ENCODE results near the gene ANKFY1. TPM values are rescaled to one million over a fixed set of nuclear protein-coding genes. Genes with fewer than 3 reads are reported as not detected.

Gene ANKFY1
- total RNA-seq, 1 donor from 2014 or later: 26.6 TPM

DNA sequence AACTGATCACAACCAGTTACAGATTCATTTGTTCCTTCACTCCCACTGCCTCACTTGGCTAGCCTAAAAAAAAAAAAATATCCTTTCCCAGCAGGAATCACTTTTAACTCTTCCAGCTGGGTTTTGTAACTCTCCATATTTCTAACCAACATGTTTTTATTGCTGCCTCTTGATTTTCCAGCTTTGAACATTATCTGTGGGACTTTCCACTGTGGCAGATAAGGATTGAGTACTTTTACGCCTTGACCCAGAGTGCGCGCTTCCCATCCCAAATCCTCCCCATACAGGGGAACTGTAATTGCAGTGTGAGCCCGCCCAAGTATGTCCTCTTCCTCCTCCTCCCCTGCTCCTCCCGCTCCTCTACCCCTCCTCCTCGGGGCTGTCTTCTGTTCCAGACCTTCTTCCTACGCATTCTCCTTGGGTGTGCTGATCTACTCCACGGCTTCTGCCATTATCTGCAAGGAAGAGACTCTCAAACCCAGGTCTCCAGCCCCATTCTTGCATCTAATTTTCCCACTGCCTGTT is 77.4 kb downstream of the ANKFY1 start:
- Histone ChIP-seq H3K9me3 (ENCODE audit: control insufficient read depth in 3 of 3, low read length in 3 of 3) (no peaks in the 10 kb centered on the region), H3K36me3 (ENCODE audit: control insufficient read depth in 3 of 3, insufficient read depth in 3 of 3, low read length in 3 of 3) (peaks cover 52 to 72% (median 60%) of the 10 kb centered on the region in 3 donors), H3K4me3 (ENCODE audit: low read length in 3 of 3) (no peak overlapping the region), H3K4me1 (ENCODE audit: control insufficient read depth in 3 of 3, insufficient read depth in 3 of 3, low read length in 3 of 3) (peaks cover 0 to 4% (median 0%) of the 10 kb centered on the region in 3 donors), H3K27me3 (ENCODE audit: control insufficient read depth in 3 of 3, insufficient read depth in 3 of 3, low read length in 3 of 3) (no peaks in the 10 kb centered on the region), H3K9ac (ENCODE audit: low read depth in 1 of 3, low read length in 3 of 3) (no peak overlapping the region), H3K27ac (ENCODE audit: low read depth, low read length) (no peak overlapping the region)

DNA sequence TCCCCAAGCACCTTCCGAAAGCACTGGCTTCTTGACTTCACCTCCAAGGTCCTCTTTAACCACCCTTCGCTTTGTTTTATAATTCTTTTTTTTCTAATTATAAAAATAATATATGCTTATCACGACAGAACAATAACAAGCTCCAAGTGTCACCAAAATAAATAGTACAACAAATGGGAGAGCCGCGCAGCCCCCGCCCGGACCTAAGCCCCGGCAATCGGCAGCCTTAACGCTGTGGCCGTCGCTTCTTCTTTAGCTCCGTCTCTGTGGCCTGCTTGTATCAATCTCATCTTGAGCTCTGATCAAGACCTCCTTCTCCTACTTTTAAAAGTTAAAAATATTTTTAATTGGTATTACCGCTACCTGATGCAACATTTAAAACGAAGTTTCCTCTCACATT is 78.1 kb downstream of the ANKFY1 start:
- H3K9ac ChIP-seq (ENCODE audit: low read depth in 1 of 3, low read length in 3 of 3): no peak overlapping the region
- H3K27ac ChIP-seq (ENCODE audit: low read depth, low read length): no peak overlapping the region
- no peak overlapping the region for H3K4me3 ChIP-seq (ENCODE audit: low read length in 3 of 3)
- peaks cover 0 to 4% (median 0%) of the 10 kb centered on the region in 3 donors for H3K4me1 ChIP-seq (ENCODE audit: control insufficient read depth in 3 of 3, insufficient read depth in 3 of 3, low read length in 3 of 3)
- H3K27me3 ChIP-seq (ENCODE audit: control insufficient read depth in 3 of 3, insufficient read depth in 3 of 3, low read length in 3 of 3): no peaks in the 10 kb centered on the region
- peaks cover 58 to 79% (median 67%) of the 10 kb centered on the region in 3 donors for H3K36me3 ChIP-seq (ENCODE audit: control insufficient read depth in 3 of 3, insufficient read depth in 3 of 3, low read length in 3 of 3)
- H3K9me3 ChIP-seq (ENCODE audit: control insufficient read depth in 3 of 3, low read length in 3 of 3): no peaks in the 10 kb centered on the region

DNA sequence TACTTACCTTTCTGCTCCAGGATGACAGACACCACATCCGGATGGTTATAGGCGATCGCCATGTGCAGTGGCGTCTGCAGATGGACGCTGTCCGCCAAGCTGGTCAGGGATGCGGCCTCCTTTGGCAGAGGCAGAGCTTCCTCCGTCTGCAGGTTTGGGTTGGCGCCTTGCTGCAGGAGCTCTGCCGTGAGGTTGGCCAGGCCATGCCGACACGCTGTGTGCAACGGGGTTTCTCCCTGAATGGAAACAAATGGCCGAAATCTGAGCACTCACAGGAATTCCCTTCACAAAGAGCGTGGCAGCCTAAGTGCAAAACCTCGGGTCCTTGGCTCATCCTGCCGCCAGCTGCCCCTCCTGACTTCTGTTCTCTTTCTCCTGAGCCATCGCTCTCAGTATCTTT is 79.0 kb downstream of the ANKFY1 start:
- no peak overlapping the region for H3K9ac ChIP-seq (ENCODE audit: low read depth in 1 of 3, low read length in 3 of 3)
- no peaks in the 10 kb centered on the region for H3K27me3 ChIP-seq (ENCODE audit: control insufficient read depth in 3 of 3, insufficient read depth in 3 of 3, low read length in 3 of 3)
- H3K27ac ChIP-seq (ENCODE audit: low read depth, low read length): no peak overlapping the region
- H3K9me3 ChIP-seq (ENCODE audit: control insufficient read depth in 3 of 3, low read length in 3 of 3): no peaks in the 10 kb centered on the region
- H3K4me1 ChIP-seq (ENCODE audit: control insufficient read depth in 3 of 3, insufficient read depth in 3 of 3, low read length in 3 of 3): peaks cover 0 to 4% (median 0%) of the 10 kb centered on the region in 3 donors
- H3K4me3 ChIP-seq (ENCODE audit: low read length in 3 of 3): no peak overlapping the region
- H3K36me3 ChIP-seq (ENCODE audit: control insufficient read depth in 3 of 3, insufficient read depth in 3 of 3, low read length in 3 of 3): peaks cover 62 to 82% (median 69%) of the 10 kb centered on the region in 3 donors

DNA sequence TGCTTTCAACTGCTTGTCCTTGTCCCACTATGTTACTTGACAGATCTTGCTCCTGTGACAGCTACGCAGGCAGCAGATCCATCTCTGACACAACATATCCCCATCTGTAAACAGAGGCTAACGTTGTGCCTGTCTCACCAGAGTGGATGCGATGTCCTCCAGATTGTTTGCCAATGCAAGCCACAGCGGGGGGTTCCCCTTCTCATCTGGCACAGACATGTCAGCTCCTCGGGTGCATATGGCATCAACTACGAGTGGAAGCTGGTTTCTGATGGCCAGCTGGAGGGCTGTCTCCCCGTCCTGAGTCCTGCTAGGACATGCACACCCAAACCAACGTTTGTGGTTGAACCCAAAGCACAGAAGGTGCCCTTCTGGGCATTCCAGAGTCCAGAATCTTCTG is 81.7 kb downstream of the ANKFY1 start:
- no peaks in the 10 kb centered on the region for H3K4me1 ChIP-seq (ENCODE audit: control insufficient read depth in 3 of 3, insufficient read depth in 3 of 3, low read length in 3 of 3)
- H3K4me3 ChIP-seq (ENCODE audit: low read length in 3 of 3): no peak overlapping the region
- peaks cover 73 to 87% (median 82%) of the 10 kb centered on the region in 3 donors for H3K36me3 ChIP-seq (ENCODE audit: control insufficient read depth in 3 of 3, insufficient read depth in 3 of 3, low read length in 3 of 3)
- H3K9ac ChIP-seq (ENCODE audit: low read depth in 1 of 3, low read length in 3 of 3): no peak overlapping the region
- no peak overlapping the region for H3K27ac ChIP-seq (ENCODE audit: low read depth, low read length)
- H3K9me3 ChIP-seq (ENCODE audit: control insufficient read depth in 3 of 3, low read length in 3 of 3): no peaks in the 10 kb centered on the region
- H3K27me3 ChIP-seq (ENCODE audit: control insufficient read depth in 3 of 3, insufficient read depth in 3 of 3, low read length in 3 of 3): no peaks in the 10 kb centered on the region

DNA sequence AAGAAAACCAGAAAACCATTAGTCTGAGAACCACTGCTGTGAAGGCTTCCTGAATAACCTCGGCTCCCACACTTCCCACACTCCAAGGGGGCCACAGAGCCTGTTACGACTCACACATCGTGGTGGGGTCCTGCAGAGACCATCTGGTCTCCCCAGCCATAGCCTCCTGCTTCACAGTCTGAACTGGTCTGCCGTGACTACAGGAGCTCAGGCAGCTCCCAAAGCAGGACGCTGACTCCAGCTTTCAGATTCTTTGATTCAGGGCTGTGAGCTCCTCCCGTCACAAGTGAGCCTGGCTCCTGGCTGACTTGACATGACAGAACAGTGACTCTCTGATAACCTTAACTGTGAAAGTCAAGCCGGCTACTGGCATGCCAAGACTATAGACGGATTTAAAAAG is 83.0 kb downstream of the ANKFY1 start:
- Histone ChIP-seq H3K4me1 (ENCODE audit: control insufficient read depth in 3 of 3, insufficient read depth in 3 of 3, low read length in 3 of 3) (no peaks in the 10 kb centered on the region), H3K9ac (ENCODE audit: low read depth in 1 of 3, low read length in 3 of 3) (no peak overlapping the region), H3K9me3 (ENCODE audit: control insufficient read depth in 3 of 3, low read length in 3 of 3) (no peaks in the 10 kb centered on the region), H3K27ac (ENCODE audit: low read depth, low read length) (no peak overlapping the region), H3K36me3 (ENCODE audit: control insufficient read depth in 3 of 3, insufficient read depth in 3 of 3, low read length in 3 of 3) (peaks cover 78 to 89% (median 83%) of the 10 kb centered on the region in 3 donors), H3K27me3 (ENCODE audit: control insufficient read depth in 3 of 3, insufficient read depth in 3 of 3, low read length in 3 of 3) (no peaks in the 10 kb centered on the region), H3K4me3 (ENCODE audit: low read length in 3 of 3) (no peak overlapping the region)

DNA sequence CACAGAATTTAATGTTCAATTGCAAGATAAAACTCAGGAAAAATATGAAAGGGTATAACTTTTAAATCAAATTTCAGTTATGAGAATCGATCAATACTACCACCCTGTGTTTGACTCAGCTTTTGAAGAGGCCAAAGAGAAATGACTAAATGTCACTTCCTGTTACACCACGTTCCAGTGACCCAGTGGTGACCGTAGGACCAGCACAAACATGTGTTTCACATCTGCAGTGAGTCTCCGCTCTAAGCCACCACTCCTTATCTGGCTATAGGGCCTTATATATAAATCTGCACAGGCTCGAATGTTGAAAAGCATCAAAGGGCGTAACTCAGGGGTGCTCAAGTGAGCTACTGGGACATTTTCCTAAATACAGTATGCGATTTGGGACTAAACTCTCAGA is 84.7 kb downstream of the ANKFY1 start:
- Histone ChIP-seq H3K27me3 (ENCODE audit: control insufficient read depth in 3 of 3, insufficient read depth in 3 of 3, low read length in 3 of 3) (no peaks in the 10 kb centered on the region), H3K9me3 (ENCODE audit: control insufficient read depth in 3 of 3, low read length in 3 of 3) (no peaks in the 10 kb centered on the region), H3K9ac (ENCODE audit: low read depth in 1 of 3, low read length in 3 of 3) (no peak overlapping the region), H3K36me3 (ENCODE audit: control insufficient read depth in 3 of 3, insufficient read depth in 3 of 3, low read length in 3 of 3) (peaks cover 78 to 89% (median 88%) of the 10 kb centered on the region in 3 donors), H3K4me1 (ENCODE audit: control insufficient read depth in 3 of 3, insufficient read depth in 3 of 3, low read length in 3 of 3) (no peaks in the 10 kb centered on the region), H3K27ac (ENCODE audit: low read depth, low read length) (no peak overlapping the region), H3K4me3 (ENCODE audit: low read length in 3 of 3) (no peak overlapping the region)

DNA sequence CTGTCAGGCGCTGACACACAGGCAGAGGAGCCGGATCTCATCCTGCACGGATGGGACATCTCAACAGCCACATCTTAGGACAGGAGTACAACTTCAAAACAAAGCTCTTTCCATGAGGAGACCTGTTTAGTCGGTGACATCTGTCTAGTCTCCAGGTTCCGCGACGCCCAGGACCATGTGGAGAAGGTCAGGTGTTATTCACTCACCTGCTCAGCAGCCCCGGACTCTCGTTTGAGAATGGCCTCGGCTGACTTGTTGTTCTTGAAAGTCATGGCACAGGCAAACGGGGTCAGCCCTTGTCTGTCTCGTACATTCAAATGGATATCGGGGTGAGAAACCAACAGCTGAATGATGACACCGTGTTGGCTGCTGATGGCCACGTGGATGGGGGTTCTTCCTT is 85.1 kb downstream of the ANKFY1 start:
- Histone ChIP-seq H3K4me3 (ENCODE audit: low read length in 3 of 3) (no peak overlapping the region), H3K27me3 (ENCODE audit: control insufficient read depth in 3 of 3, insufficient read depth in 3 of 3, low read length in 3 of 3) (no peaks in the 10 kb centered on the region), H3K9me3 (ENCODE audit: control insufficient read depth in 3 of 3, low read length in 3 of 3) (no peaks in the 10 kb centered on the region), H3K36me3 (ENCODE audit: control insufficient read depth in 3 of 3, insufficient read depth in 3 of 3, low read length in 3 of 3) (peaks cover 80 to 89% (median 88%) of the 10 kb centered on the region in 3 donors), H3K4me1 (ENCODE audit: control insufficient read depth in 3 of 3, insufficient read depth in 3 of 3, low read length in 3 of 3) (no peaks in the 10 kb centered on the region), H3K9ac (ENCODE audit: low read depth in 1 of 3, low read length in 3 of 3) (no peak overlapping the region), H3K27ac (ENCODE audit: low read depth, low read length) (no peak overlapping the region)

DNA sequence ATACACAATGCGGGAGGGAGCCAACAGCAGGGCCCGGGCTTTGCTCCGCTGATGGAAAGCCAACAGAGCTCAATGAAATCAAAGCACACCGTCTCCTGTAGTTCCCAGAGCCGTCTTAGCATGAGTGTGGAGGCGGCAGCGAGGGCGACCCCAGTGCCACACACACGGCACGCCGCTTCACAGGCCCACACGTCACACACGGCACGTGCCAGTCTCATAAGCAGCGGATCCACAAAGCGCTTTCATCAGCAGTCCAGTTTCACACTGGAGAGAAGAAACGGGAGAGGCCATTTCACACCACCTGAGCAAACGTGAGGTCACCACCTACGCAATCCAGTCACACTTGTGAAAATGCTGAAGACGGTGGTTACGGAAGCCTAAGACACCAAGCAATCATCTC is 86.0 kb downstream of the ANKFY1 start:
- Histone ChIP-seq H3K36me3 (ENCODE audit: control insufficient read depth in 3 of 3, insufficient read depth in 3 of 3, low read length in 3 of 3) (peaks cover 79 to 86% (median 85%) of the 10 kb centered on the region in 3 donors), H3K9ac (ENCODE audit: low read depth in 1 of 3, low read length in 3 of 3) (no peak overlapping the region), H3K9me3 (ENCODE audit: control insufficient read depth in 3 of 3, low read length in 3 of 3) (no peaks in the 10 kb centered on the region), H3K27me3 (ENCODE audit: control insufficient read depth in 3 of 3, insufficient read depth in 3 of 3, low read length in 3 of 3) (no peaks in the 10 kb centered on the region), H3K4me3 (ENCODE audit: low read length in 3 of 3) (no peak overlapping the region), H3K27ac (ENCODE audit: low read depth, low read length) (no peak overlapping the region), H3K4me1 (ENCODE audit: control insufficient read depth in 3 of 3, insufficient read depth in 3 of 3, low read length in 3 of 3) (no peaks in the 10 kb centered on the region)

DNA sequence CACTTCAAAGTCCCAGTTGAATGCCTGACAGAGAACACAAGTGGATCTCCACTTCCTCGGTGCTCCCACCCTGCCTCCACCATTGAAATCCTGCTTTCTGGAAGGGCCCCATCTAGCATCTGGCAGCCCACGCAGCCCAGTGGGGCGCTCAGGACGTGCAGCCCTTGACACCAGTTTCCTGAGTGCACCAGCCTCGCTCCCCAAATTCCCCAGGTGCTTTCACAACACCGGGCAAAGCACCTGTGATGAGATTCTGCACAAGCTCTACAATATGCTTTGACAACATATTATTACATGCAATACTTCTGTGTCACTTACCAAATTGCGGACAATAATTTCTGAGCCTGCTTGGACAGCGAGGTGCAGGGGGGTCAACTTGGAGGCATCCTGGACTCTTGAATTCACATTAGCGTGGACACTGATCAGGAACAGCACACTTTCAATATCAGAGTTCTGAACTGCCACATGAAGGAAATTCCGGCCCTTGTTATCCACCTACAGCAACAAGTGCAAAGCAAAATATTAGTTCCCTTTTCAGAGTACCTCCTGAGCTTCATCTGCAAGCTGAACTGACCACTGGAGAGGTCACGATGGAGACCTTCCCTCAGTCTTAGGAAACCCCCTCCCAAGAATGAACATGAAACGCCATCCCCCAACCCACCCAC is 86.8 kb downstream of the ANKFY1 start:
- no peak overlapping the region for H3K27ac ChIP-seq (ENCODE audit: low read depth, low read length)
- no peaks in the 10 kb centered on the region for H3K27me3 ChIP-seq (ENCODE audit: control insufficient read depth in 3 of 3, insufficient read depth in 3 of 3, low read length in 3 of 3)

DNA sequence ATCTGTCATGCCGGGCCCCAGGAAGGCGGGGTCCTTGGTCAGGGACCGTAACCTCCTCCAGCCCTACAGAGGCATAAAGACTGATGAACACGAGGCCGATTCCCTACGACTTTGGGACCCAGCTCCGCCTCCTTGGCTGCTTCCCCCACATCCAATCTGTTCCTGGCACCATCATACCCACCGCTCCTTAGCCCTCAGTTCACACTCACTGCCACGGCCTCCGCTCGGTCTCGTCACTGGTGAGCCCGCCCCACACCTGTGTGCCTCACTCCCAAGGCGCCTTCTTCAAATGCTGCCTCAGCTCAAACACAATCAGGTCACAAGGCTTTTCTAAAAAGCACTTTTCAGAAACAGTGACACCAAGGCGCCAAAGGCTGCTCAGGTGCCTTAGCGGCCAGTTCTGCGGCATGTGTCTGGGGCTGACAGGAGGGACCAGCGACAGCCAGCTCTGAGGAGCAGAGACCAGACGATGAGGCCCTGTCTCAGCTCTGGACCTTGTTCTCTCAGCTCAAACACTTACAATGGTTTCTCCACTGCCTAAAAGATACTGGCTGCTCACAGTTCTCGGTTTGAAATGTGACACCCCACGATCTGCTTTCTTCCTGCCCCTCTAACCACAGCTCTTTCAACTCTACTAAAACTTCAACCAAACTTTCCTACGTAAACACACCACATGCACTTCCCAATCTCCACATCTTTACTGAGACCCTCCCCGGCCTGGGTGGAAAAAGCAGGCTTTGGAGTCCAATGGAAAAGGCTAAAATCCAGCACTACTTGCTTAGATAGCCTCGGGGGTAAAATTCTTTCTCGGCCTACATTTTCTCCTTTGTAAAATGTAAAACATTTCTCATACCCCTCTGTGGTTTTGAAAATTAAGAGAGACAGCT is 87.6 kb downstream of the ANKFY1 start:
- H3K4me3 ChIP-seq (ENCODE audit: low read length in 3 of 3): no peak overlapping the region
- H3K36me3 ChIP-seq (ENCODE audit: control insufficient read depth in 3 of 3, insufficient read depth in 3 of 3, low read length in 3 of 3): peaks cover 84 to 86% (median 85%) of the 10 kb centered on the region in 3 donors
- no peaks in the 10 kb centered on the region for H3K9me3 ChIP-seq (ENCODE audit: control insufficient read depth in 3 of 3, low read length in 3 of 3)
- H3K27me3 ChIP-seq (ENCODE audit: control insufficient read depth in 3 of 3, insufficient read depth in 3 of 3, low read length in 3 of 3): no peaks in the 10 kb centered on the region
- H3K9ac ChIP-seq (ENCODE audit: low read depth in 1 of 3, low read length in 3 of 3): no peak overlapping the region
- no peak overlapping the region for H3K27ac ChIP-seq (ENCODE audit: low read depth, low read length)
- no peaks in the 10 kb centered on the region for H3K4me1 ChIP-seq (ENCODE audit: control insufficient read depth in 3 of 3, insufficient read depth in 3 of 3, low read length in 3 of 3)

More for the DNA sequence above, 86.8 kb downstream of the ANKFY1 start:
- H3K9ac ChIP-seq (ENCODE audit: low read depth in 1 of 3, low read length in 3 of 3): no peak overlapping the region
- no peak overlapping the region for H3K4me3 ChIP-seq (ENCODE audit: low read length in 3 of 3)
- H3K36me3 ChIP-seq (ENCODE audit: control insufficient read depth in 3 of 3, insufficient read depth in 3 of 3, low read length in 3 of 3): peaks cover 84 to 86% (median 85%) of the 10 kb centered on the region in 3 donors
- H3K4me1 ChIP-seq (ENCODE audit: control insufficient read depth in 3 of 3, insufficient read depth in 3 of 3, low read length in 3 of 3): no peaks in the 10 kb centered on the region
- H3K9me3 ChIP-seq (ENCODE audit: control insufficient read depth in 3 of 3, low read length in 3 of 3): no peaks in the 10 kb centered on the region
